Lower lobe of right lung (tissue), 2 donors: ENCODE measurements around the gene PARD6A. TPM values are rescaled to one million over a fixed set of nuclear protein-coding genes. Genes with fewer than 3 reads are reported as not detected.

Experiments
- ATAC-seq, 2 donors: fragments of 200-7000 bp; cut with Tn5 transposase; one replicate each; pipeline ENCODE4 v1.9.1; 2020 to 2022; ENCODE audit warnings: mild to moderate bottlenecking in 2 of 2, moderate library complexity in 2 of 2
- DNase-seq: peaks from one replicate; pipeline ENCODE4 v3.0.0-alpha.2; 2020
- H3K27ac ChIP-seq: fragments of 200-600 bp; one replicate; pipeline ENCODE4 v1.8.0; 2022
- H3K27me3 ChIP-seq: fragments of 200-600 bp; one replicate; pipeline ENCODE4 v1.8.0; 2022; ENCODE audit warnings: low read depth
- H3K36me3 ChIP-seq: fragments of 200-600 bp; one replicate; pipeline ENCODE4 v1.8.0; 2022; ENCODE audit warnings: mild to moderate bottlenecking
- H3K4me1 ChIP-seq: fragments of 200-600 bp; one replicate; pipeline ENCODE4 v1.8.0; 2022
- H3K4me3 ChIP-seq: fragments of 200-600 bp; one replicate; pipeline ENCODE4 v1.8.0; 2022; ENCODE audit warnings: mild to moderate bottlenecking
- H3K9me3 ChIP-seq: fragments of 200-600 bp; one replicate; pipeline ENCODE4 v1.8.0; 2022
- intact Hi-C: fragments of 100-400 bp; cut with DNase I; formaldehyde crosslinking; loops from one replicate; pipeline ENCODE4 v1.11.0; 2022
- total RNA-seq: library from RNA; stranded (reverse); fragmentation: NEBNext Ultra II Directional; extraction: Animal tissue kit (Norgen Biotek cat#: 25700); gene quantifications from one replicate; pipeline ENCODE4 v1.2.1, GENCODE V29; 2021
- TF ChIP-seq, protein P1 (sequence below): fragments of 200-600 bp; IDR thresholded peaks from one replicate; pipeline ENCODE4 v1.8.0; 2022; ENCODE audit warnings: antibody characterized with exemption, mild to moderate bottlenecking
- donor health status: DM: no; HTN: yes; CAD: no; lungs with severe emphysema.

PARD6A gene
- total RNA-seq, 1 donor from 2014 or later, result 5.5 TPM

DNA sequence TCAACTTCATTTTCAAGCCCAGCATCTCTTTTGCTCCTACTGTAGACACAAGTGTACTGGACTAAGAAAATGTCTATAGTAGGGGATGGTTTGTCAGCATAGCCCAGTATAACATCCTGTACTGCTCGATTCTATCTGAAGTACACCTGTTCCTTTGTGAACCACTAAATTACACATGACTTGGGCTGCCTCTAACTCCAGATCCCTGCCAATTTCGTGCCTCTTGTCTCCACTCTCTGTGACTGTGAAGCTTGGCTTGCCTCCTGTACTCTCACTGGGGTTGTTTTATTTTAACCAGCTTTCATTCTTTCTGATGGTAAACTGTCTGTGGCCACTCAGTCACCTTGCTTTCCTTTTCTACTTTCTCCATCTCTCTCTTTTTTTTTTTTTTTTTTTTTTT, 33.9 kb downstream of the PARD6A start:
- no peaks in the 10 kb centered on the region for H3K27me3 ChIP-seq
- no peak for ATAC-seq
- peaks cover 6% of the 10 kb centered on the region for H3K9me3 ChIP-seq
- H3K27ac ChIP-seq, result no peak overlapping the region
- intact Hi-C loops, result no loop called here
- H3K4me1 ChIP-seq, result no peaks in the 10 kb centered on the region
- H3K36me3 ChIP-seq, result no peaks in the 10 kb centered on the region
- TF ChIP-seq, protein P1, sequence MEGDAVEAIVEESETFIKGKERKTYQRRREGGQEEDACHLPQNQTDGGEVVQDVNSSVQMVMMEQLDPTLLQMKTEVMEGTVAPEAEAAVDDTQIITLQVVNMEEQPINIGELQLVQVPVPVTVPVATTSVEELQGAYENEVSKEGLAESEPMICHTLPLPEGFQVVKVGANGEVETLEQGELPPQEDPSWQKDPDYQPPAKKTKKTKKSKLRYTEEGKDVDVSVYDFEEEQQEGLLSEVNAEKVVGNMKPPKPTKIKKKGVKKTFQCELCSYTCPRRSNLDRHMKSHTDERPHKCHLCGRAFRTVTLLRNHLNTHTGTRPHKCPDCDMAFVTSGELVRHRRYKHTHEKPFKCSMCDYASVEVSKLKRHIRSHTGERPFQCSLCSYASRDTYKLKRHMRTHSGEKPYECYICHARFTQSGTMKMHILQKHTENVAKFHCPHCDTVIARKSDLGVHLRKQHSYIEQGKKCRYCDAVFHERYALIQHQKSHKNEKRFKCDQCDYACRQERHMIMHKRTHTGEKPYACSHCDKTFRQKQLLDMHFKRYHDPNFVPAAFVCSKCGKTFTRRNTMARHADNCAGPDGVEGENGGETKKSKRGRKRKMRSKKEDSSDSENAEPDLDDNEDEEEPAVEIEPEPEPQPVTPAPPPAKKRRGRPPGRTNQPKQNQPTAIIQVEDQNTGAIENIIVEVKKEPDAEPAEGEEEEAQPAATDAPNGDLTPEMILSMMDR, result no peak
- no peak overlapping the region for H3K4me3 ChIP-seq
- DNase-seq, result no peak

DNA sequence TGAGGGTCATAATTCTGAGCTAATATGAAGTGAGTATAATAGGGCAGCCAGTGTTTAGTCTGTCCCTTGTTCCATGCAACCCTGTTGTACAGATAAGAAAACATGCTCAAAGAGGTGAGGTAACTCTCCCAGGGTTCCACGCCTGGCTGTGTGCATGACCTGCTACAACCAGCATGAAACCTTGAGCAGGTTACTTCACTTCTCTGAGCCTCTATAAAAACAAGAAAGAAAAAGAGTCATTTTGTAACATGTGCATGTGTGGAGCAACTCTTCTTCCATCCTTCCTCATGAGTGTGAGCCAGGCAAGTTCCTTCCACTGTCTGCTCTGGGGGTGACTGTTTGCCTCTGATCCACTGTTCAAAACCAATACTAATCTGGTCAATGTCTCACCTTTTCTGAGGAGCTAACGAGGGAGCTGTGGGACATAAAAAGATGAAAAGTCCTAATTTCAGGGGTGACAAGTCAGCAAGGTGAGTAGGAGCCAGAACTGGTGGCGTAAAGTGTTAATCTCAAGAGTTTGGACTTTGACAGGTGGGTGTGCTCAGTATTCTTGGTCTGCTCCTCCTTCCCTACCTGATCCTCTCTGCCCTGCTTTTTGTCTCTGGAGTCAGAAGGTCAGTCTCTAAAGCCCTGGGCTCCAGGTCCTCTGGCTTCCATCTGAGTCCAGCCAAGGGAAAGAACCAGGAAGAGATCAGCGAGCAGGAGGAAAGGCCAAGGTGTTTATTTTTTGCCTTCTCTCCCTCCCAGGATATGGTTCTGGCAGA, 36.8 kb downstream of the PARD6A start:
- H3K4me1 ChIP-seq, result no peaks in the 10 kb centered on the region
- no peak overlapping the region for H3K27ac ChIP-seq
- ATAC-seq (peak in 1 of 2 donors; percentile 24), DNase-seq (no peak)
- TF ChIP-seq, protein P1, result no peak
- intact Hi-C loops, result no loop called here
- no peaks in the 10 kb centered on the region for H3K36me3 ChIP-seq
- peaks cover 6% of the 10 kb centered on the region for H3K9me3 ChIP-seq
- H3K4me3 ChIP-seq, result no peak overlapping the region
- no peaks in the 10 kb centered on the region for H3K27me3 ChIP-seq

DNA sequence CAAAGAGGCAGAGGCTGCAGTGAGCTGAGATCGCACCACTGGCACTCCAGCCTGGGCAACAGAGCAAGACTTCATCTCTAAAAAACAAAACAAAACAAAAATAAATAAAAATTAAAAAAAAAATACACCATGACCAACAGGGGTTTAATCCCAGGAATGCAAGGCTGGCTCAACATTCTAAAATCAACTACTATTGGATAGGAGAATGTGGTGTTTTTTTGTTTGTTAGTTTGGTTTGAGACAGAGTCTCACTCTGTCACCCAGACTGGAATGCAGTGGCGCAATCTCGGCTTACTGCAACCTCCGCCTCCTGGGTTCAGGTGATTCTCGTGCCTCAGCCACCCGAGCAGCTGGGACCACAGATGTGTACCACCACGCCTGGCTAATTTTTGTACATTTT, 38.5 kb downstream of the PARD6A start:
- peaks cover 6% of the 10 kb centered on the region for H3K9me3 ChIP-seq
- intact Hi-C loops, result no loop called here
- no peak overlapping the region for H3K27ac ChIP-seq
- H3K27me3 ChIP-seq, result no peaks in the 10 kb centered on the region
- TF ChIP-seq, protein P1, result no peak
- no peaks in the 10 kb centered on the region for H3K36me3 ChIP-seq
- H3K4me3 ChIP-seq, result no peak overlapping the region
- ATAC-seq, result no peak
- DNase-seq, result no peak
- H3K4me1 ChIP-seq, result no peaks in the 10 kb centered on the region

DNA sequence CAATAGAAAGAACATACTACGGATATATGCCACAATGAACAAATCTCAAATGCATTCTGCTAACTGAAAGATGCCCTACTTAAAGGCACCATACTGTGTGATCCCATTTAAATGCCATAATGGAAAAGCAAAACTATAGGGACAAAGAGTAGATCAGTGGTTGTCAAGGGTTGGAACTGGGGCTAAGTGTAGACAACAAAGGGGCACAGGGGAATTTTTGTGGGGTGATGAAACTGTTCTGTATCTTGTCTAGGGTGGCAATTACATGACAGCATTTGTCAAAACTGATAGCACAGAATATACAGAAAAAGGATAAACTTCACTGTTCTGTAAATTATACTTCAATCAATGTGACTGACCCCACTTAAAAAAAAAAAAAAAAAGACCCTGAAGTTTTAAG, 40.7 kb downstream of the PARD6A start:
- Histone ChIP-seq H3K4me3 (no peak overlapping the region), H3K27me3 (no peaks in the 10 kb centered on the region), H3K9me3 (peaks cover 6% of the 10 kb centered on the region), H3K36me3 (no peaks in the 10 kb centered on the region), H3K4me1 (no peaks in the 10 kb centered on the region), H3K27ac (no peak overlapping the region)
- intact Hi-C loops, result no loop called here
- DNase-seq (no peak), ATAC-seq (no peak)
- TF ChIP-seq, protein P1, result no peak

DNA sequence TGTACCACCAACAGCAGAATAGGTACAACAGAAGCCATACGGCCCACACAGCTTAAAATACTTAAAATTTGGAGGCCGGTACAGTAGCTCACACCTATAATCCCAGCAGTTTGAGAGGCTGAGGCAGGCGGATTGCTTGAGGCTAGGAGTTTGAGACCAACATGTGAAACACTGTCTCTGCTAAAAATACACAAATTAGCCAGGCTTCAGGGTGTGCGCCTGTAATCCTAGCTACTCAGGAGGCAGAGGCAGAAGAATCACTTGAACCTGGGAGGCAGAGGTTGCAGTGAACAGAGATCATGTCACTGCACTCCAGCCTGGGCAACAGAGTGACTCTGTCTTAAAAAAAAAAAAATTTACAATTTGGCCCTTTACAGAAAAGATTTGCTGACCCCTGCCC, 41.4 kb downstream of the PARD6A start:
- intact Hi-C loops, result no loop called here
- TF ChIP-seq, protein P1, result no peak
- Histone ChIP-seq H3K27ac (no peak overlapping the region), H3K36me3 (no peaks in the 10 kb centered on the region), H3K27me3 (no peaks in the 10 kb centered on the region), H3K4me1 (no peaks in the 10 kb centered on the region), H3K9me3 (peaks cover 6% of the 10 kb centered on the region), H3K4me3 (no peak overlapping the region)
- DNase-seq (no peak), ATAC-seq (no peak)
